Stomach (tissue), 4 donors: Measurements from ENCODE around the gene RILP.

ENCODE experiments used
- EP300 ChIP-seq: sonication (generic); formaldehyde crosslinking; IDR thresholded peaks from one replicate; pipeline ENCODE4 v1.6.1; 2017; ENCODE audit warnings: antibody characterized with exemption
- POLR2A ChIP-seq, 4 donors: fragments of 450-650 bp; IDR thresholded peaks; one replicate each; pipeline ENCODE4 v1.6.1; 2016; ENCODE audit warnings: antibody characterized with exemption in 4 of 4, control low read depth in 2 of 4, mild to moderate bottlenecking in 1 of 4, moderate library complexity in 1 of 4
- POLR2AphosphoS5 ChIP-seq, 3 donors: sonication (generic); formaldehyde crosslinking; IDR thresholded peaks; one replicate each; pipeline ENCODE4 v1.6.1; 2016; ENCODE audit warnings: antibody characterized with exemption in 3 of 3
- TF ChIP-seq, protein P1 (sequence below), 7 experiments: fragments of 450-650 bp in 4 of 7; fragments of 200-600 bp in 3 of 7; sonication (generic) in 3 of 7; IDR thresholded peaks; one replicate each; pipeline ENCODE4 v1.5.1; 2016 to 2019; ENCODE audit warnings: antibody characterized with exemption in 7 of 7, control low read depth in 2 of 7, mild to moderate bottlenecking in 1 of 7

DNA sequence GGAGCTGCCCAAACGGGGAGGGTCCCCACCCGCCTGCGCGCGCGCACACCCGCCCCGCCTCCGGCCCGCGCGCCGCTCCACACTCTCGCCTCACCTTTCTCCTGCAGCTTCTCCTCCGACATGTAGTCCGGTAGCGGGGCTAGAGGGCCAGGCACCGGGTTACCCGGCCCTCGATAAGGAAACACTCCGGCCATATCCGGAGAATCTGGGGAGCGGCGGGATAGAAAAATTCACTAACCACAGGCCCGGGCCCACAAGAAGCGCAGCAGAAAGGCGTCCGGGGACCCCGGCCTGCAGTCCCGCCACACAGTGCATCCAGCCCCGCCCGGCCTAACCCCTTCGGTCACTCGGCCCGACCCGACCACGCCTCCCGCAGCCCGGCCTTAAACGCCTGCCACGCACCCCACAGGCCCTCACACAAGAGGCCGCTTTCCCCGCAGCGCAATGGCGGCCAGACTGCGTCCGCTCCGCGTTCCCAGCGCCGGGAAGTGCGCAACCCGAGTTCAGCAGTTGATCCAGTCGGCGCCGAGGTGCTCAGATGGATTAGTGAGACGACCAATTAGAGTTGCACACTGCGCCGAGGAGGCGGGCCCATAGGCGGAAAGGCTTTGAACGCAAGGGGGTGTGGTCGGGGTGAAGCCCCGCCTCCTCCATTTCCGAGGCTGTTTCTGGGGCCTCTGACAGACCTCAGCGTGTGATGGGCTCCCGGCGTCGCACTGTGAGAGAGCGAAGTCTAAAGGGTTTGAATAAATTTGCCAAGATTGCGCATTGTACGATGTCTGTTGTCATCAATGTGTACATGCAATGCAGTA lies 34.9 kb upstream of the RILP start, which contains the start of gene PRPF8:
- TF ChIP-seq, protein P1, sequence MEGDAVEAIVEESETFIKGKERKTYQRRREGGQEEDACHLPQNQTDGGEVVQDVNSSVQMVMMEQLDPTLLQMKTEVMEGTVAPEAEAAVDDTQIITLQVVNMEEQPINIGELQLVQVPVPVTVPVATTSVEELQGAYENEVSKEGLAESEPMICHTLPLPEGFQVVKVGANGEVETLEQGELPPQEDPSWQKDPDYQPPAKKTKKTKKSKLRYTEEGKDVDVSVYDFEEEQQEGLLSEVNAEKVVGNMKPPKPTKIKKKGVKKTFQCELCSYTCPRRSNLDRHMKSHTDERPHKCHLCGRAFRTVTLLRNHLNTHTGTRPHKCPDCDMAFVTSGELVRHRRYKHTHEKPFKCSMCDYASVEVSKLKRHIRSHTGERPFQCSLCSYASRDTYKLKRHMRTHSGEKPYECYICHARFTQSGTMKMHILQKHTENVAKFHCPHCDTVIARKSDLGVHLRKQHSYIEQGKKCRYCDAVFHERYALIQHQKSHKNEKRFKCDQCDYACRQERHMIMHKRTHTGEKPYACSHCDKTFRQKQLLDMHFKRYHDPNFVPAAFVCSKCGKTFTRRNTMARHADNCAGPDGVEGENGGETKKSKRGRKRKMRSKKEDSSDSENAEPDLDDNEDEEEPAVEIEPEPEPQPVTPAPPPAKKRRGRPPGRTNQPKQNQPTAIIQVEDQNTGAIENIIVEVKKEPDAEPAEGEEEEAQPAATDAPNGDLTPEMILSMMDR (IDR thresholded peaks at IDR 0.05) = peak in 2 of 7 experiments; percentile 12 to 16
- TF ChIP-seq POLR2AphosphoS5 (IDR thresholded peaks at IDR 0.05) (peak; percentile 99), EP300 (no peak), POLR2A (IDR thresholded peaks at IDR 0.05) (peak in 2 of 4 donors; percentile 71 to 79)
